SU-DHL-6 (cell line): ENCODE data around the gene SCN4B.

Experiments used
- EZH2phosphoT487 ChIP-seq: fragments of 200-600 bp; sonication (generic), shearing (Covaris generic); conservative IDR thresholded peaks from 2 replicates; pipeline ENCODE4 v1.6.1; 2018; ENCODE audit warnings: mild to moderate bottlenecking, antibody characterized with exemption, low read length, moderate library complexity, mixed read lengths
- TF ChIP-seq, protein P1 (sequence below): fragments of 200-600 bp; sonication (generic); IDR thresholded peaks from one replicate; pipeline ENCODE4 v1.5.1; 2017; ENCODE audit warnings: antibody characterized with exemption, mild to moderate bottlenecking, low read length, moderate library complexity; ENCODE audit not compliant: insufficient read depth, poor library complexity, severe bottlenecking

DNA sequence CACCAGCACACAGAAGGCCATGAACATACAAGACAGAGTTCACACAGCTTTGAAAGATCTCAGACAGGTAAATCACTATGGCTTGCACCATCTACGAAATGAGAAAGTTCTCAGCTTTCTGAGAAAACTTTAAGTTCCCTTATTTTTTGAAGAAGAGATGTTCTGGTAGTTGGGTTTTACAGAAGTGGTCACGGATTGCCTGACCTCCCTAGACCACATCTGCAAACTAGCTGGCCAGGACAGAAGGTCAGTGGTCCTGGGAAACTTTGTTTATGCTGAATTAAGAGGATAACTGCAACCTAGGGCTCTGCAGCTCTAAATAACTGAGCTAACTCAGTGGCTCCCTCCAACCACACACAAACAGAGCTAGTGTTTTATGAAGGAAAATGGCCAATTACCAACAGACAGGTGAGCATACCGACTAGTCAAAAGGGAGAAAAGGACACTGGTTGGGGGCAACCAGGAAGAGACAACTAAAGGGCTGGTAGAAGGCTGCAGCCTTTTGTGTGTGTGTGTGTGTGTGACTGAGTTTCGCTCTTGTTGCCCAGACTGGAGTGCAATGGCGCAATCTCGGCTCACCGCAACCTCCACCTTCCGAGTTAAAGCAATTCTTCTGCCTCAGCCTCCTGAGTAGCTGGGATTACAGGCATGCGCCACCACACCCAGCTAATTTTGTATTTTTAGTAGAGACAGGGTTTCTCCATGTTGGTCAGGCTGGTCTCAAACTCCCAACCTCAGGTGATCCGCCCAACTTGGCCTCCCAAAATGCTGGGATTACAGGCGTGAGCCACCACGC, 32.4 kb upstream of the SCN4B start:
- TF ChIP-seq, protein P1, sequence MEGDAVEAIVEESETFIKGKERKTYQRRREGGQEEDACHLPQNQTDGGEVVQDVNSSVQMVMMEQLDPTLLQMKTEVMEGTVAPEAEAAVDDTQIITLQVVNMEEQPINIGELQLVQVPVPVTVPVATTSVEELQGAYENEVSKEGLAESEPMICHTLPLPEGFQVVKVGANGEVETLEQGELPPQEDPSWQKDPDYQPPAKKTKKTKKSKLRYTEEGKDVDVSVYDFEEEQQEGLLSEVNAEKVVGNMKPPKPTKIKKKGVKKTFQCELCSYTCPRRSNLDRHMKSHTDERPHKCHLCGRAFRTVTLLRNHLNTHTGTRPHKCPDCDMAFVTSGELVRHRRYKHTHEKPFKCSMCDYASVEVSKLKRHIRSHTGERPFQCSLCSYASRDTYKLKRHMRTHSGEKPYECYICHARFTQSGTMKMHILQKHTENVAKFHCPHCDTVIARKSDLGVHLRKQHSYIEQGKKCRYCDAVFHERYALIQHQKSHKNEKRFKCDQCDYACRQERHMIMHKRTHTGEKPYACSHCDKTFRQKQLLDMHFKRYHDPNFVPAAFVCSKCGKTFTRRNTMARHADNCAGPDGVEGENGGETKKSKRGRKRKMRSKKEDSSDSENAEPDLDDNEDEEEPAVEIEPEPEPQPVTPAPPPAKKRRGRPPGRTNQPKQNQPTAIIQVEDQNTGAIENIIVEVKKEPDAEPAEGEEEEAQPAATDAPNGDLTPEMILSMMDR, result no peak
- no peak for TF ChIP-seq EZH2phosphoT487
